IMR-90 (cell line): ENCODE measurements around the gene COA6. TPM values are rescaled to one million over a fixed set of nuclear protein-coding genes. Genes with fewer than 3 reads are reported as not detected.

Source experiments
- ATAC-seq: fragments of 200-7000 bp; cut with Tn5 transposase; 2 replicates; pipeline ENCODE4 v1.9.1; 2020; ENCODE audit warnings: low read depth, mild to moderate bottlenecking, moderate library complexity
- BruUV-seq: library from RNA; stranded (reverse); fragments of 400-500 nt; replicated peaks from 2 replicates; lab custom pipeline; 2021; lab: Mats Ljungman, UMichigan
- CTCF ChIA-PET: fragments of 300-600 bp; formaldehyde crosslinking; extraction: SDS; loops from one replicate; lab custom pipeline; 2021; ENCODE audit warnings: antibody characterized with exemption; lab: Yijun Ruan, JAX
- POLR2A ChIA-PET: fragments of 300-600 bp; sonication (Branson Sonifier 250); formaldehyde crosslinking; loops from one replicate; lab custom pipeline; 2022; ENCODE audit warnings: antibody characterized with exemption; ENCODE audit not compliant: unreplicated experiment; lab: Charles Lee
- DNase-seq: peaks from one replicate; pipeline ENCODE4 v3.0.0; 2013
- H2AFZ ChIP-seq: replicated peaks from 2 replicates; pipeline ENCODE3; 2013; ENCODE audit warnings: low read length, mild to moderate bottlenecking; ENCODE audit not compliant: poor library complexity
- H2AK5ac ChIP-seq: 2 replicates; pipeline ENCODE4 v1.6.1; 2013; ENCODE audit warnings: low read depth, low read length, inconsistent platforms
- H2AK9ac ChIP-seq: replicated peaks from 2 replicates; pipeline ENCODE3; 2013; ENCODE audit warnings: mild to moderate bottlenecking, low read depth, low read length, moderate library complexity; ENCODE audit not compliant: poor library complexity
- H2BK120ac ChIP-seq: 2 replicates; pipeline ENCODE4 v1.6.1; 2013; ENCODE audit warnings: low read depth, low read length, inconsistent platforms
- H2BK15ac ChIP-seq: 3 replicates; pipeline ENCODE4 v1.6.1; 2013; ENCODE audit warnings: low read depth, low read length, inconsistent platforms
- H2BK20ac ChIP-seq: 2 replicates; pipeline ENCODE4 v1.6.1; 2013; ENCODE audit warnings: low read depth, mild to moderate bottlenecking, inconsistent platforms, low read length, moderate library complexity
- H2BK5ac ChIP-seq: 2 replicates; pipeline ENCODE4 v1.6.1; 2013; ENCODE audit warnings: mild to moderate bottlenecking, low read depth, low read length, inconsistent platforms; ENCODE audit not compliant: poor library complexity, severe bottlenecking
- H3K14ac ChIP-seq: replicated peaks from 2 replicates; pipeline ENCODE4 v1.6.1; 2013; ENCODE audit warnings: low read depth, low read length, inconsistent platforms
- H3K18ac ChIP-seq: 2 replicates; pipeline ENCODE4 v1.6.1; 2013; ENCODE audit warnings: low read depth, low read length, control low read depth
- H3K23ac ChIP-seq: 2 replicates; pipeline ENCODE4 v1.6.1; 2013; ENCODE audit warnings: low read depth, low read length, inconsistent platforms
- H3K27ac ChIP-seq: 2 replicates; pipeline ENCODE4 v1.5.1; 2013; ENCODE audit warnings: mild to moderate bottlenecking, control low read depth, low read length; ENCODE audit not compliant: insufficient read depth
- H3K27me3 ChIP-seq: 2 replicates; pipeline ENCODE4 v1.6.1; 2013; ENCODE audit warnings: low read length; ENCODE audit not compliant: control insufficient read depth, insufficient read depth
- H3K36me3 ChIP-seq: 2 replicates; pipeline ENCODE4 v1.6.1; 2013; ENCODE audit warnings: low read length, mixed read lengths; ENCODE audit not compliant: control insufficient read depth, insufficient read depth
- H3K4ac ChIP-seq: 2 replicates; pipeline ENCODE4 v1.6.1; 2013; ENCODE audit warnings: low read depth, low read length, inconsistent platforms
- H3K4me1 ChIP-seq: 2 replicates; pipeline ENCODE4 v1.6.1; 2013; ENCODE audit warnings: low read length, mixed read lengths; ENCODE audit not compliant: control insufficient read depth, insufficient read depth
- H3K4me2 ChIP-seq: 2 replicates; pipeline ENCODE4 v1.6.1; 2013; ENCODE audit warnings: low read depth, mild to moderate bottlenecking, control low read depth, low read length, moderate library complexity
- H3K4me3 ChIP-seq: 2 replicates; pipeline ENCODE4 v1.5.1; 2013; ENCODE audit warnings: low read depth, mild to moderate bottlenecking, control low read depth, low read length, moderate library complexity; ENCODE audit not compliant: insufficient read depth
- H3K56ac ChIP-seq: 2 replicates; pipeline ENCODE4 v1.6.1; 2013; ENCODE audit warnings: low read length, inconsistent platforms; ENCODE audit not compliant: insufficient read depth; ENCODE audit errors: extremely low read depth
- H3K79me1 ChIP-seq, 2 experiments: 2 replicates each; pipeline ENCODE4 v1.6.1; 2013; ENCODE audit warnings: low read length in 2 of 2, inconsistent platforms in 1 of 2, low read depth in 1 of 2
- H3K9ac ChIP-seq: 2 replicates; pipeline ENCODE4 v1.6.1; 2013; ENCODE audit warnings: low read depth, low read length, control low read depth
- H3K9me1 ChIP-seq: 2 replicates; pipeline ENCODE4 v1.6.1; 2013; ENCODE audit warnings: low read length, inconsistent platforms; ENCODE audit not compliant: insufficient read depth
- H3K9me3 ChIP-seq: 2 replicates; pipeline ENCODE4 v1.6.1; 2013; ENCODE audit warnings: low read length; ENCODE audit not compliant: control insufficient read depth, insufficient read depth
- H4K20me1 ChIP-seq: 2 replicates; pipeline ENCODE4 v1.6.1; 2013; ENCODE audit warnings: low read length, inconsistent platforms; ENCODE audit not compliant: insufficient read depth
- H4K5ac ChIP-seq: 2 replicates; pipeline ENCODE4 v1.6.1; 2013; ENCODE audit warnings: mild to moderate bottlenecking, low read depth, low read length, control low read depth
- H4K8ac ChIP-seq, 2 experiments: 2 replicates each; pipeline ENCODE4 v1.6.1; 2013; ENCODE audit warnings: low read depth in 2 of 2, low read length in 2 of 2, control low read depth in 1 of 2, inconsistent platforms in 1 of 2
- H4K91ac ChIP-seq: 2 replicates; pipeline ENCODE4 v1.6.1; 2013; ENCODE audit warnings: low read depth, low read length, inconsistent platforms; ENCODE audit not compliant: insufficient read depth
- BHLHE40 ChIP-seq: fragments of 150-350 bp; IDR thresholded peaks from 2 replicates; pipeline ENCODE4 v1.6.1; 2016; ENCODE audit warnings: mild to moderate bottlenecking, low read depth, low read length
- CEBPB ChIP-seq: IDR thresholded peaks from 2 replicates; pipeline ENCODE4 v1.6.1; 2012; ENCODE audit warnings: low read depth, low read length, improper control_type of control experiment
- CHD1 ChIP-seq: IDR thresholded peaks from 2 replicates; pipeline ENCODE4 v1.6.1; 2012; ENCODE audit warnings: low read depth, low read length, improper control_type of control experiment
- FOS ChIP-seq: fragments of 150-350 bp; IDR thresholded peaks from 2 replicates; pipeline ENCODE4 v1.6.1; 2016; ENCODE audit warnings: low read depth, low read length
- MAFK ChIP-seq: IDR thresholded peaks from 2 replicates; pipeline ENCODE4 v1.6.1; 2012; ENCODE audit warnings: low read depth, low read length, improper control_type of control experiment
- MAZ ChIP-seq: IDR thresholded peaks from 2 replicates; pipeline ENCODE4 v1.6.1; 2012; ENCODE audit warnings: low read depth, mild to moderate bottlenecking, low read length, improper control_type of control experiment, moderate library complexity, borderline replicate concordance
- MXI1 ChIP-seq: IDR thresholded peaks from 2 replicates; pipeline ENCODE4 v1.6.1; 2012; ENCODE audit warnings: low read depth, mild to moderate bottlenecking, low read length, moderate library complexity, borderline replicate concordance
- NFE2L2 ChIP-seq: fragments of 150-350 bp; IDR thresholded peaks from 2 replicates; pipeline ENCODE4 v1.6.1; 2016; ENCODE audit warnings: low read depth, mild to moderate bottlenecking, low read length
- POLR2A ChIP-seq: IDR thresholded peaks from 2 replicates; pipeline ENCODE4 v1.6.1; 2012; ENCODE audit warnings: mild to moderate bottlenecking, low read depth, low read length
- RAD21 ChIP-seq: IDR thresholded peaks from 2 replicates; pipeline ENCODE4 v1.6.1; 2012; ENCODE audit warnings: low read length, improper control_type of control experiment
- RCOR1 ChIP-seq: IDR thresholded peaks from 2 replicates; pipeline ENCODE4 v1.6.1; 2012; ENCODE audit warnings: mild to moderate bottlenecking, low read length, improper control_type of control experiment; ENCODE audit not compliant: insufficient replicate concordance
- RFX5 ChIP-seq: IDR thresholded peaks from 2 replicates; pipeline ENCODE4 v1.8.0; 2012; ENCODE audit warnings: low read depth, mild to moderate bottlenecking, low read length, moderate library complexity
- SMC3 ChIP-seq: fragments of 150-350 bp; IDR thresholded peaks from 2 replicates; pipeline ENCODE4 v1.6.1; 2016; ENCODE audit warnings: low read depth, mild to moderate bottlenecking, antibody characterized with exemption, low read length, moderate library complexity
- WGBS, 2 experiments: methylation state at CpG; one replicate each; pipeline versions ENCODE4 v1.1.5 to v1.1.7; 2013; ENCODE audit warnings: missing lambda C conversion rate in 2 of 2; ENCODE audit not compliant: insufficient read length in 1 of 2; ENCODE audit errors: extremely low coverage in 2 of 2; 5-methylcytosine and 5-hydroxymethylcytosine counted together
- dilution Hi-C: fragments of 300-500 bp; cut with HindIII; formaldehyde crosslinking; loops from one replicate; pipeline ENCODE4 v1.14.3; 2018; ENCODE audit warnings: low sequenced_read_pairs; ENCODE audit not compliant: unreplicated experiment
- in situ Hi-C: fragments of 300-500 bp; cut with MboI; formaldehyde crosslinking; loops from 3 replicates; pipeline ENCODE4 v1.14.3; 2019; ENCODE audit warnings: low sequenced_read_pairs, inconsistent platforms, mixed read lengths
- intact Hi-C: fragments of 100-400 bp; cut with micrococcal nuclease; formaldehyde crosslinking; loops from 2 replicates; pipeline ENCODE4 v1.10.0; 2022
- polyA plus RNA-seq, 3 experiments: library from polyadenylated mRNA; depleted of rRNA; stranded (reverse); fragments of >200 nt; gene quantifications; 2 replicates each; pipeline ENCODE4 v1.2.3, GENCODE V29; 2012; ENCODE audit warnings: low replicate concordance in 1 of 3
- total RNA-seq: library from RNA; depleted of rRNA; stranded (reverse); fragments of >200 nt; gene quantifications from 2 replicates; pipeline ENCODE4 v1.2.3, GENCODE V29; 2012
- TF ChIP-seq, protein P1 (sequence below): fragments of 150-350 bp; IDR thresholded peaks from 2 replicates; pipeline ENCODE4 v1.6.1; 2016; ENCODE audit warnings: low read depth, mild to moderate bottlenecking, low read length, moderate library complexity, borderline replicate concordance
- TF ChIP-seq, protein P2 (sequence below): fragments of 150-350 bp; IDR thresholded peaks from 2 replicates; pipeline ENCODE4 v1.6.1; 2017; ENCODE audit warnings: mild to moderate bottlenecking, antibody characterized with exemption, low read length, low read depth
- TF ChIP-seq, protein P3 (sequence below): conservative IDR thresholded peaks from 2 replicates; pipeline ENCODE4 v1.5.1; 2012; ENCODE audit warnings: mild to moderate bottlenecking, low read depth, low read length, improper control_type of control experiment

The COA6 gene
- total and polyA plus RNA-seq, 2 of the 4 experiments (the other 2 are of a cell fraction): 6.8 to 14.3 TPM

DNA sequence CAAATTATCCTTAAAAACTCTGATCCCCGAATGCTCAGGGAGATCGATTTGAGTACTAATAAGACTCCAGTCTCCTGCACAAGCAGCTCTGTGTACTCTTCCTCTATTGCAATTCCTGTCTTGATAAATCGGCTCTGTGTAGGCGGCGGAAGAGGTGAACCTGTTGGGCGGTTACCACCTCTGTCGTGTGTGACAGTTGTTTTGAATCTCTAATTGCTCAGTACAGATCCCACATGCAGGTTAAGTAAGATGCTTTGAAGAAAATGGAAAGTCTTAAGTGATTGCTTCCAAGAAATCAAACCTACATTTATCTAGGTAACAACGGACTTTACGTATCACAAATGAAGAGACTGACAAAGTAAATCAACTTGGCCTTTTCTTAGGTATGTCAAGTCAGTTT is 35.5 kb downstream of the COA6 start:
- in situ Hi-C loops (no loop called here), intact Hi-C loops (no loop called here), dilution Hi-C loops (no loop called here)
- POLR2A ChIA-PET: no interaction called here
- Histone ChIP-seq H3K9ac (no peak overlapping the region), H3K56ac (no peak overlapping the region), H3K79me1 (no peaks in the 10 kb centered on the region), H4K91ac (no peak overlapping the region), H4K5ac (no peak overlapping the region), H2BK120ac (no peak overlapping the region), H3K4me1 (peaks cover 2% of the 10 kb centered on the region; the same call in 1 of the 2 replicates), H3K36me3 (no peaks in the 10 kb centered on the region), H2BK15ac (no peak overlapping the region), H3K4me2 (no peak overlapping the region), H2AK5ac (no peak overlapping the region), H4K20me1 (no peaks in the 10 kb centered on the region), H3K9me1 (peaks cover 2% of the 10 kb centered on the region; the same call in 1 of the 2 replicates), H2BK20ac (no peak overlapping the region), H2AK9ac (no peak overlapping the region), H3K14ac (no peak overlapping the region), H2BK5ac (no peak overlapping the region), H3K23ac (no peak overlapping the region), H3K4me3 (no peak overlapping the region), H3K9me3 (no peaks in the 10 kb centered on the region), H3K4ac (no peak overlapping the region), H3K27ac (no peak overlapping the region), H4K8ac (no peak overlapping the region), H3K18ac (no peak overlapping the region), H3K27me3 (no peaks in the 10 kb centered on the region), H2AFZ (no peak overlapping the region)
- ATAC-seq (no peak), DNase-seq (no peak)
- CTCF ChIA-PET: no interaction called here
- no TSS peak for BruUV-seq
- 85% methylated on average over 3 of the region's 9 CpGs; no CpG with 5 or more reads in 1 of the 2 experiments for WGBS, 2 experiments
- TF ChIP-seq CEBPB (no peak), CHD1 (no peak), MXI1 (no peak), SMC3 (no peak), RCOR1 (no peak), NFE2L2 (no peak), RAD21 (no peak), MAFK (no peak), MAZ (no peak), POLR2A (no peak), BHLHE40 (no peak), RFX5 (no peak), FOS (no peak)
- TF ChIP-seq, protein P1, sequence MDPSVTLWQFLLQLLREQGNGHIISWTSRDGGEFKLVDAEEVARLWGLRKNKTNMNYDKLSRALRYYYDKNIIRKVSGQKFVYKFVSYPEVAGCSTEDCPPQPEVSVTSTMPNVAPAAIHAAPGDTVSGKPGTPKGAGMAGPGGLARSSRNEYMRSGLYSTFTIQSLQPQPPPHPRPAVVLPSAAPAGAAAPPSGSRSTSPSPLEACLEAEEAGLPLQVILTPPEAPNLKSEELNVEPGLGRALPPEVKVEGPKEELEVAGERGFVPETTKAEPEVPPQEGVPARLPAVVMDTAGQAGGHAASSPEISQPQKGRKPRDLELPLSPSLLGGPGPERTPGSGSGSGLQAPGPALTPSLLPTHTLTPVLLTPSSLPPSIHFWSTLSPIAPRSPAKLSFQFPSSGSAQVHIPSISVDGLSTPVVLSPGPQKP: no peak
- TF ChIP-seq, protein P2, sequence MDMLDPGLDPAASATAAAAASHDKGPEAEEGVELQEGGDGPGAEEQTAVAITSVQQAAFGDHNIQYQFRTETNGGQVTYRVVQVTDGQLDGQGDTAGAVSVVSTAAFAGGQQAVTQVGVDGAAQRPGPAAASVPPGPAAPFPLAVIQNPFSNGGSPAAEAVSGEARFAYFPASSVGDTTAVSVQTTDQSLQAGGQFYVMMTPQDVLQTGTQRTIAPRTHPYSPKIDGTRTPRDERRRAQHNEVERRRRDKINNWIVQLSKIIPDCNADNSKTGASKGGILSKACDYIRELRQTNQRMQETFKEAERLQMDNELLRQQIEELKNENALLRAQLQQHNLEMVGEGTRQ: no peak
- TF ChIP-seq, protein P3, sequence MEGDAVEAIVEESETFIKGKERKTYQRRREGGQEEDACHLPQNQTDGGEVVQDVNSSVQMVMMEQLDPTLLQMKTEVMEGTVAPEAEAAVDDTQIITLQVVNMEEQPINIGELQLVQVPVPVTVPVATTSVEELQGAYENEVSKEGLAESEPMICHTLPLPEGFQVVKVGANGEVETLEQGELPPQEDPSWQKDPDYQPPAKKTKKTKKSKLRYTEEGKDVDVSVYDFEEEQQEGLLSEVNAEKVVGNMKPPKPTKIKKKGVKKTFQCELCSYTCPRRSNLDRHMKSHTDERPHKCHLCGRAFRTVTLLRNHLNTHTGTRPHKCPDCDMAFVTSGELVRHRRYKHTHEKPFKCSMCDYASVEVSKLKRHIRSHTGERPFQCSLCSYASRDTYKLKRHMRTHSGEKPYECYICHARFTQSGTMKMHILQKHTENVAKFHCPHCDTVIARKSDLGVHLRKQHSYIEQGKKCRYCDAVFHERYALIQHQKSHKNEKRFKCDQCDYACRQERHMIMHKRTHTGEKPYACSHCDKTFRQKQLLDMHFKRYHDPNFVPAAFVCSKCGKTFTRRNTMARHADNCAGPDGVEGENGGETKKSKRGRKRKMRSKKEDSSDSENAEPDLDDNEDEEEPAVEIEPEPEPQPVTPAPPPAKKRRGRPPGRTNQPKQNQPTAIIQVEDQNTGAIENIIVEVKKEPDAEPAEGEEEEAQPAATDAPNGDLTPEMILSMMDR: no peak
